ENCODE results near the gene TEKTIP1.

The TEKTIP1 gene

DNA sequence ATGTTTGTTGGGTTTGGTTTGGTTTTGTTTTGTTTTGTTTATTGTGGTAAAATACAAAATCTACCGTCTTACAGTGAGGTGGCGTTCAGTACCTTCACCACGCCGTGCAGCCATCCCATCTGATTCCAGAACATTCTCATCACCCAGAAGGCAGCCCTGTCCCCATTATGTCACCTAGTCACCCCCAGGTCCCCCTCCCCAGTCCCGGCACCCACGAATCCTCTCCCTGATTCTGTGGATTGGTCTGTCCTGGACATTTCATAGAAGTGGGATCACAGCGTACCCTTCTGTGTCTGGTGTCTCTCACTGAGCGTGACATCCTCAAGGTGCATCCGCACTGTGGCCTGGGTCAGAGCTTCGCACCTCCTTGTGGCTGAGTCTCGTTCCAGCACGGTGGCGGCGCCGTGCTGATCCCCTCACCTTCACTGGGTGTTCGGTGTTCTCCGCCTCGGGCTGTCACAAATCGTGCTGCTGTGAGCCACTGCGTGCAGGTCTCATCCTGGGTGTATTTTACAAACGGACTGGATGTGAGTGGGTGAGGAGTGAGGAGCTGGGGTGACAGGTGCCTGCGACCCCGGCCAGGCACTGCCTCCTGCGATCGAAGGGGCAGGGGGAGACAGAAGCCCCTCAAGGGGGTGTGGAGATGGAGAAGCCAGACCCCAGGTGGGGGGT lies 580 bp upstream of the TEKTIP1 start:
- DNase-seq: no peak

- DNase-seq: no peak
Observed at GRCh38 chr19:3539756-3540118, 763 bp downstream of the TEKTIP1 start.

GRCh38 chr19:3543150-3544057 lies 4.4 kb downstream of the TEKTIP1 start:
- no peak for DNase-seq

DNA sequence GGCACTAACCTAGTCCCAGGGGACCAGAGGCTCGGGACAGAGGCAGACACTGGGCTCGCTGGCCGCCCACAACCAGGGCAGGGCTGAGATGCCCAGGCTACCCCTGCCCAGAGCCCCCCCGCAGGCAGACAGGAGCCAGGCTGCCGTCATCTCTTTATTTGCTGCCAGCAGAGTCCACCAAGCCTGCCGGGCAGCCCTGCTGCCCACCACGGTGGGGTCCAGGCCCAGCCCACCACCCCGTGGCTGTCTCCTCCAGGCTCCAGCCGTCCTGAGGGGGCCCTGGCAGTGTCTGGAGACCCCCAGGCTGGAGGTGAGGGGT lies 5.0 kb downstream of the TEKTIP1 start:
- DNase-seq: no peak

DNA sequence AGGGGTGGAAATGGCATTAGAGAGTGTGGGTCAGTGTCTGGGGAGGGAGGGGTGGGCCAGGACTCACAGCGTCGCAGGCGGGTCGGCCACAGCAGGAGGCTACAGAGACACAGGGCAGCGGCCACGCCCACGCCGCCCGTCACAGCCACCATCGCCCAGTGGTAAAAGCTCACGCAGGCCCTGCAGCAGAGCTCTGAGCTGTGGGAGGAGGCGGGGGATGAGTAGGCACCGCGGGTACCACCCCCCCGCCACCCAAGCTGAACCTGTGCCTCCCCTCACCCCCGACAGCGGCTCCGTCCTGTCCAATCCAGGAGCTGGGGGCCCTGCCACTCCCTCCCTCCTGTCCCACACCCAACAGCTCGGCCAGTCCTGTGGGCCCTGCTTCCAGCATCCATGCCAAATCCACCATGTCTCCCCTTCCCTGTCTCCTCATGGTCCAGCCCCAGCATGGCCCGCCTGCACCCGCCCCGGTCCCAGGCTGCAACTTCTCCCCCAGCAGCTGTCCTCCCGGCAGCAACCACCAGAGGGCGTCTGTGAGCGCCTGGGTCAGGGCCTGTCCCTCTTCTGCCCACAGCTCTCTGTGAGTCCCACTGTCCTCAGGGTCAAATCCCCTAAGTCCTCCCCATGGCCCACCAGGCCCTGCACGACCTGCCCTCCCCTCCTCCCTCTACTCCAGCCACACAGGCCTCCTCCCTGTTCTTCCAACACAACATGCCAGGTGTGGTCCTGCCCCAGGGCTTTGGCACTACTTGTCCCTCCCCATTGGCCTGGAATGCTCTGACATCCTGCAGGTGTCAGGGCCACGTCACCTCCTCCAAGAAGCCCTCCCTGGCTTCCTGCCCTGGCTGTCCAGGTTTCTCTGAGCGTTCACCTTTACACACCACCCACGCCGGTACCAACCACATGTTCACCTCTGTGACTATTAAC lies 6.0 kb downstream of the TEKTIP1 start:
- peak; percentile 77 for DNase-seq

GRCh38 chr19:3545669-3546034 lies 6.7 kb downstream of the TEKTIP1 start:
- DNase-seq: no peak

- no peak for DNase-seq
Observed at GRCh38 chr19:3546119-3546518, 7.1 kb downstream of the TEKTIP1 start.

DNA sequence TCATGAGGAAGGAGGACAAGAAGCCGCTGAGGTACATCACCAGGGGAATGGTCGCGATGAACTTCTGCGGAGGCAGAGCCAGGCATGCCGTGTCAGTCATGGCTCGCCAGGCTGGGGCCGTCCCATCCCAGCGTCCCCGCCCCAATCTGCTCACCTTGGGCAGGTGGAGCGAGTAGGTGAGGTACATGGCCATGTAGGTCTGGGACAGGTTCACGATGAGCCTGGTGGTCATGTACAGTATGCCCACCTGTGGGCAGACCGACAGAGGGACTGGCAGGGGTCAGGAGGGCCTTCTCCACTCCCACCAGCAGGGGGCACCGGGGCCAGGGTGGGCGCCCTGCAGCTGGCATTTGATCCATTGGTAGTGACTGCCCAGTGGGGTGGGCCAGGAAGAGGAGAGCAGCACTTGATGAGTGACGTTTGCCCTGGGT lies 8.3 kb downstream of the TEKTIP1 start:
- DNase-seq: no peak

DNA sequence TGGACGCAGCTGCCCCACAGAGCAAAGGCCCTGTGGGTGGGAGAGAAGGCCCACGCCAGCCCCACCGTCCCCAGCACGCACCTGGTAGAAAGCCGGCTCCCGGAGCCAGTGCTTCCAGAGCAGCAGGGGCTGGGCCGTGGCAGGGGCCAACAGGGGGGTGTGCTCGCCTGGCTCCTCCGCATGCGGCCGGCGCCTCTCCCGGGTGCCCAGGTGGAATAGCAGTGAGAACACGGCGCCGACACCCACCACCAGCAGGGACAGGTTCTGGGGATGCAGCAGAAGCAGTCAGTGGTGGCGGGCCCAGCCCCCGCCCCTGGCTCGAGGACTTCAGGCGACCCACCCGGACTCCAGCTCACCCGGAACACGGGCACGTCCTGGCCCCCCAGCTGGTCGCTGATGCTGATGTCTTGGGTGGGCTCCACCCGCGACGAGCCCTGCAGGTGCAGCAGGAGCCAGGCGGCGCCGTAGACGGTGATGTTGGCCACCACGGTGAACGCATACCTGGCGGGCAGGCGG lies 8.9 kb downstream of the TEKTIP1 start:
- no peak for DNase-seq

DNA sequence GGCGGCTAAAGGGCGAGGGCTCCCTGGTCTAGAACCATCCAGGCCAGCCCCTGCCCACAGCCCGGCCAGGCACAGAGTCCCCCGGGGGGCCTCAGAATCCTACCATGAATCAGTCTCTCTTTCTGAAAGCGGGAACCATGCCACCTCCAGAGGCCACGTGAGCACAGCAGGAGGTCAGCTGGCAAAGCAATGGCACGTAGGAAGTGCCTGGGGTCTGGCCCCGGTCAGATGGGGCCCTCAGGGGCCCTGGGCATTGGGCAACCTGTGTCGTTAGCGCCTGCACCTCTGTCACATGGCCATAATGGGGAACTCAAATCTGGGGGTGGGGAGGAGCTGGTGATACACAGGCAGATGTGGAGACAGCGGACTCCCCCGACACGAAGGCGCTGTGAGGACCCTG lies 9.6 kb downstream of the TEKTIP1 start:
- no peak for DNase-seq

- no peak for DNase-seq
Observed at GRCh38 chr19:3549816-3550215, 10.8 kb downstream of the TEKTIP1 start.

- DNase-seq: no peak
Observed at GRCh38 chr19:3550947-3551791, 12.2 kb downstream of the TEKTIP1 start.

DNA sequence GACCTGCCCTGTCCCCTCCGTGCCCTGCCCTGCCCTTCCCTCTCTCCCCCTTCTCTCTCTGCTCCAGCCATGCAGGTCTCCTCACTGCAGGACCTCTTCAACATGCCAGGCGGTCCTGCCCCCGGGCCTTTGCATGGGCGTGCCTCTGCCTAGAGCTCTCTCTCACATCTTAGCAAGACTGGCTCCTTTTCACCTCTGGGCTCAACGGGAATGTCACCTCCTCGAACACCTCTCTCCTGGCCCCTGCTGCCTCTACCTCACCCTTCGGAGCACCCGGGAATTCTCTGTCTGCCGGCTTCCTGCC lies 12.8 kb downstream of the TEKTIP1 start:
- DNase-seq: no peak

DNA sequence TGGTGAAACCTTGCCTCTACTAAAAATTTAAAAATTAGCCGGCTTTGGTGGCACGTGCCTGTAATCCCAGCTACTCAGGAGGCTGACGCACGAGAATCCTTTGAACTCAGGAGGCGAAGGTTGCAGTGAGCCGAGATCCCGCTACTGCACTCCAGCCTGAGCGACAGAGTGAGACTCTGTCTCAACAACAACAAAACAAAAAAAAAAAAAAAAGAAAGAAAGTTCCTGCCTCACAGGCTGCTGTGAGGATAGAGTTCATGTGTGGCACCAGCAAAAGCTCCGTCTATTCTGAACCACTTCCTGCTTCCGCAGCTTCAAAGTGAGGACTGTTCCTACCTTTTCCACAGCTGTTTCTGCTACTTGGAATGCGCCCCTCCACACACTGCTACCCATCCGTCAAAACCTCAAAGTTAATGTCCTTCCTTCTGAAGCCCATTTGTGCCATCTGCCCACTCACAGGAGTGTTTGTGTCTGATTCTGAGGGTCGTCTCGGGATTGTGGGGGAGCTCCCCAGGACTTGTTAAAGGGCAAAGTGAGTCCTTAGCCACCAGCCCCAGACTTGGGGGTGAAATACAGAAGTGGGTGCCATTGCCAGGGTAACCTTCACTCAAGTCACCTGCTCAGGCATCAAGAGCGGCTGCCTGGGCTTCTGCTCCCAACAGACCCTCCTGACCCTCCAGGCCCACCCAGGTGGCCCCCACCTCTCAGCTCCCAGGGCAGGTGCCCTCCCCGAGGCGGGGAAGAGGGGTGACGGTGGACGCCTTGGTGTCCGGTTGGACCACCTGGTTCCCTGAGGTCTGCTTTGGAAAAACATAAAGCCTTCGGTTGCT lies 15.5 kb downstream of the TEKTIP1 start:
- DNase-seq: no peak

- DNase-seq: no peak
Observed at GRCh38 chr19:3555653-3556422, 16.9 kb downstream of the TEKTIP1 start.

GRCh38 chr19:3556423-3556977 lies 17.5 kb downstream of the TEKTIP1 start:
- no peak for DNase-seq

GRCh38 chr19:3556978-3557460 lies 18.0 kb downstream of the TEKTIP1 start:
- DNase-seq: peak; percentile 68

DNA sequence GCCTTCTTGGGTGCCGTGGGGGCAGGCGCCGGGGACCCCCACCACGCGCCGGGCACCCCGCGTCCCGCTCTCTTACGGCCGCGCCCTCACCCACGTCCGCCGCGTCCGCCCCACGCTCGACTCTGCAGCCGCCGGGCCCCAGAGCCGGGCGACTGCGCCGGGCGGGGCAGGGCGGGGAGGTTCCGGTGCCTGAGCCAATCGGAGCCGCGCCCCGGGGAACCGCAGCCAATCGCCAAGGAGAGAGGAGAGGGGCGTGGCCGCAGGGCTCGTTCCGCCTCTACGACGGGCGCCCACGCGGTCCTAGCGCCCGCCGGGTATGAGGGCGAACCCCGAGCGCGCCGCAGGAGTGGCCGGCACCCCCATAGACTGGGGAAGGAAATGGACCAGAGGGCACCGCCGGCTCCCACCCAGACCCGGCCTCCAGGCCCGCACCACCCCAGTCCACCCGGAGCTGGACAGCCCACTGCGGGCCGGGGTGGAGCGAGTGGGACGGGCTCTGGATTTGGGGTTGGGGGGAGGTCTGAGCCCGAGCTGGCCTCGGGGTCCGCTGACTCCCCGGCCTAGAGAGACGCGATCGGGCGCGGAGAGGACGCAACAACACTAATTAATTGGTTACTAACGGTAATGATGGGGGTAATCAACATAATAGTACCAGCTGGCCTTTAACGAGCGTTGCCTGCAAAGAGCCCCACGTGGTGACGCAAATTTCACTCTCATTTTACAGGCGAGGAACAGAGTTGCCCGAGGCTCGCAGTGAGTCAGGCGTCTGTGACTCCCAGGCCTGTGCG lies 18.7 kb downstream of the TEKTIP1 start, which contains the start of gene MFSD12:
MFSD12 (minus strand) TSS at position 126 of the 788 bp plus-strand sequence. CDS start 183 bp downstream, outside the sequence.
- DNase-seq: peak; percentile 96

Measured in stimulated activated CD4-positive, alpha-beta T cell treated with anti-CD3 and anti-CD28 coated beads, Interleukin-12 subunit alpha, Interleukin-12 subunit beta, amount 100 ng/mL, for 4 hours (primary cell).